ENCODE measurements around the gene RPL10. TPM values are rescaled to one million over a fixed set of nuclear protein-coding genes. Genes with fewer than 3 reads are reported as not detected.

RPL10 gene
- total and polyA plus RNA-seq, 2 of the 8 experiments (the other 6 are each of a cell fraction or from before 2014, with no cell fraction given): 2,633 to 4,293 TPM

- TF ChIP-seq SIN3A (conservative IDR thresholded peaks at IDR 0.05 in 1 of 2, IDR thresholded peaks at IDR 0.05 in 1 of 2; ENCODE audit: low read depth in 1 of 2, low read length in 2 of 2) (no peak), CTBP2 (IDR thresholded peaks at IDR 0.05; ENCODE audit: borderline replicate concordance, insufficient read depth, insufficient read length, low read length) (no peak), CTCF (IDR thresholded peaks at IDR 0.05; ENCODE audit: control extremely low read depth in 1 of 3, insufficient read depth in 1 of 3, low read depth in 1 of 3, low read length in 3 of 3) (no peak), JUND (IDR thresholded peaks at IDR 0.05; ENCODE audit: low read length) (no peak), RNF2 (IDR thresholded peaks at IDR 0.05; ENCODE audit: borderline replicate concordance, low read depth, low read length, missing control alignments, poor library complexity, severe bottlenecking) (no peak), FOSL1 (IDR thresholded peaks at IDR 0.05; ENCODE audit: insufficient read depth, low read depth, low read length) (no peak), YY1 (IDR thresholded peaks at IDR 0.05; ENCODE audit: low read depth, low read length) (no peak)
These were observed 29.0 kb downstream of the RPL10 start (continued) for GRCh38 chrX:154426916-154427770.
